NT2/D1 (cell line): Measurements from ENCODE around the gene TBC1D16.

ENCODE experiments used
- SUZ12 ChIP-seq: IDR thresholded peaks from 2 replicates; pipeline ENCODE4 v1.6.1; 2011; ENCODE audit not compliant: insufficient read length, insufficient read depth; ENCODE audit errors: extremely low read depth
- YY1 ChIP-seq: IDR thresholded peaks from 2 replicates; pipeline ENCODE4 v1.6.1; 2011; ENCODE audit not compliant: insufficient read length, insufficient read depth

- TF ChIP-seq YY1, result no peak
- no peak for TF ChIP-seq SUZ12
Observed at GRCh38 chr17:80060644-80061043, 25.0 kb upstream of the TBC1D16 start.
